Heart left ventricle (tissue), 13 donors: ENCODE results near the gene SYNPO2.

Experiments used
- CTCF ChIP-seq, 12 donors: fragments of 200-600 bp; sonication (generic) in 4 of 12; IDR thresholded peaks; one replicate each; pipeline versions ENCODE4 v1.5.0 to v1.8.0; 2018 to 2022; ENCODE audit warnings: antibody characterized with exemption in 12 of 12, mild to moderate bottlenecking in 5 of 12
- POLR2A ChIP-seq, 2 donors: fragments of 450-650 bp; IDR thresholded peaks; one replicate each; pipeline ENCODE4 v1.6.1; 2017; ENCODE audit warnings: antibody characterized with exemption in 2 of 2, mild to moderate bottlenecking in 2 of 2, moderate library complexity in 2 of 2
- donor health status: ischemic (EF 13 %, LVEDD 7.1; RV severe dilation, severe dysfunction).
- donor health status: DM: no; HTN: yes; CAD: no.
- donor health status: DM: no; HTN: no; CAD: no.
- donor health status: ischemic (EF 25% LVEDD 6.9; RV normal size, moderate dysfunction).
- donor health status: ischemic (EF 25% LVEDD 5.7; RV mildly dilated, moderate dysfunction).
- donor health status: ischemic (EF 35%, LVEDD 5.7; RV mildly dilated, moderate dysfunction).
- donor health status: nonischemic (EF 11% LVEDD 7.7; RV severe dilation, severe dysfunction).
- donor health status: DM: yes; HTN: yes; CAD: no.
- donor health status: PGD.
- donor health status: ischemic (EF 29% LVEDD 5.4; RV normal size, mild dysfunction).
- donor health status: nonischemic (EF 23%, LVEDD 6.1; RV moderate dilation, normal function).

- TF ChIP-seq CTCF (IDR thresholded peaks at IDR 0.05) (no peak), POLR2A (IDR thresholded peaks at IDR 0.05) (no peak)
These were observed 22.2 kb upstream of the SYNPO2 start for GRCh38 chr4:118866442-118866841.
